Measurements from ENCODE around the gene PGGT1B.

GRCh38 chr5:115229606-115230005 lies 33.1 kb downstream of the PGGT1B start:
- TF ChIP-seq, protein P1, sequence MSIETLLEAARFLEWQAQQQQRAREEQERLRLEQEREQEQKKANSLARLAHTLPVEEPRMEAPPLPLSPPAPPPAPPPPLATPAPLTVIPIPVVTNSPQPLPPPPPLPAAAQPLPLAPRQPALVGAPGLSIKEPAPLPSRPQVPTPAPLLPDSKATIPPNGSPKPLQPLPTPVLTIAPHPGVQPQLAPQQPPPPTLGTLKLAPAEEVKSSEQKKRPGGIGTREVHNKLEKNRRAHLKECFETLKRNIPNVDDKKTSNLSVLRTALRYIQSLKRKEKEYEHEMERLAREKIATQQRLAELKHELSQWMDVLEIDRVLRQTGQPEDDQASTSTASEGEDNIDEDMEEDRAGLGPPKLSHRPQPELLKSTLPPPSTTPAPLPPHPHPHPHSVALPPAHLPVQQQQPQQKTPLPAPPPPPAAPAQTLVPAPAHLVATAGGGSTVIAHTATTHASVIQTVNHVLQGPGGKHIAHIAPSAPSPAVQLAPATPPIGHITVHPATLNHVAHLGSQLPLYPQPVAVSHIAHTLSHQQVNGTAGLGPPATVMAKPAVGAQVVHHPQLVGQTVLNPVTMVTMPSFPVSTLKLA (conservative IDR thresholded peaks at IDR 0.05): no peak
- TF ChIP-seq JUND (IDR thresholded peaks at IDR 0.05; ENCODE audit: borderline replicate concordance, low read depth, low read length): no peak
- no peak for TF ChIP-seq JUND (tag; IDR thresholded peaks at IDR 0.05; ENCODE audit: borderline replicate concordance, low read depth, low read length)
- no peak for TF ChIP-seq RCOR1 (IDR thresholded peaks at IDR 0.05; ENCODE audit: borderline replicate concordance in 1 of 2, low read depth in 2 of 2, low read length in 2 of 2)
- TF ChIP-seq FOXA3 (CRISPR knock-in tag; conservative IDR thresholded peaks at IDR 0.05 in 1 of 2, IDR thresholded peaks at IDR 0.05 in 1 of 2): no peak
- TF ChIP-seq, protein P2, sequence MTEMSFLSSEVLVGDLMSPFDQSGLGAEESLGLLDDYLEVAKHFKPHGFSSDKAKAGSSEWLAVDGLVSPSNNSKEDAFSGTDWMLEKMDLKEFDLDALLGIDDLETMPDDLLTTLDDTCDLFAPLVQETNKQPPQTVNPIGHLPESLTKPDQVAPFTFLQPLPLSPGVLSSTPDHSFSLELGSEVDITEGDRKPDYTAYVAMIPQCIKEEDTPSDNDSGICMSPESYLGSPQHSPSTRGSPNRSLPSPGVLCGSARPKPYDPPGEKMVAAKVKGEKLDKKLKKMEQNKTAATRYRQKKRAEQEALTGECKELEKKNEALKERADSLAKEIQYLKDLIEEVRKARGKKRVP (CRISPR knock-in tag; IDR thresholded peaks at IDR 0.05): no peak
- TF ChIP-seq TEAD4 (IDR thresholded peaks at IDR 0.05; ENCODE audit: low read length): no peak
- no peak for TF ChIP-seq TEAD4 (CRISPR knock-in tag; IDR thresholded peaks at IDR 0.05; ENCODE audit: borderline replicate concordance)
- TF ChIP-seq PHB (CRISPR knock-in tag; IDR thresholded peaks at IDR 0.05): no peak
- TF ChIP-seq NFE2L1 (tag; IDR thresholded peaks at IDR 0.05; ENCODE audit: borderline replicate concordance, low read depth): no peak
- no peak for TF ChIP-seq RHOXF2B (CRISPR knock-in tag; conservative IDR thresholded peaks at IDR 0.05)
